HG02938 (cell line): ENCODE results near the gene USP22.

ENCODE experiments used
- ATAC-seq: cut with Tn5 transposase; IDR thresholded peaks from one replicate; pipeline ENCODE4 v1.9.1; 2021; ENCODE audit warnings: mild to moderate bottlenecking, moderate library complexity; ENCODE audit not compliant: unreplicated experiment

The USP22 gene

GRCh38 chr17:21002309-21003006 lies 40.4 kb downstream of the USP22 start:
- ATAC-seq: no peak

GRCh38 chr17:21001813-21002221 lies 41.0 kb downstream of the USP22 start:
- ATAC-seq: no peak

GRCh38 chr17:21001111-21001812 lies 41.5 kb downstream of the USP22 start:
- ATAC-seq: no peak

GRCh38 chr17:20999841-21000532 lies 42.8 kb downstream of the USP22 start:
- no peak for ATAC-seq

GRCh38 chr17:20999044-20999573 lies 43.7 kb downstream of the USP22 start:
- no peak for ATAC-seq

- ATAC-seq: no peak
Measured at GRCh38 chr17:20998571-20999043, 44.2 kb downstream of the USP22 start.

- no peak for ATAC-seq
Measured at GRCh38 chr17:20997711-20998570, 44.9 kb downstream of the USP22 start.

- no peak for ATAC-seq
Measured at GRCh38 chr17:20996724-20997615, 45.8 kb downstream of the USP22 start.

GRCh38 chr17:20995873-20996723 lies 46.7 kb downstream of the USP22 start:
- no peak for ATAC-seq

- ATAC-seq: no peak
Measured at GRCh38 chr17:20995164-20995872, 47.5 kb downstream of the USP22 start.

GRCh38 chr17:20994779-20995149 lies 48.0 kb downstream of the USP22 start:
- ATAC-seq: no peak

- no peak for ATAC-seq
Measured at GRCh38 chr17:20993863-20994778, 48.7 kb downstream of the USP22 start.

- ATAC-seq: no peak
Measured at GRCh38 chr17:20992987-20993862, 49.6 kb downstream of the USP22 start.

- no peak for ATAC-seq
Measured at GRCh38 chr17:20992416-20992815, 50.4 kb downstream of the USP22 start.

- no peak for ATAC-seq
Measured at GRCh38 chr17:20991276-20992037, 51.4 kb downstream of the USP22 start.
